ENCODE measurements around the gene SET. TPM values are rescaled to one million over a fixed set of nuclear protein-coding genes. Genes with fewer than 3 reads are reported as not detected.
"Not testable (repeated sequence)": the region's sequence is repeated elsewhere in the genome, so short reads cannot be mapped to it uniquely, and the experiment has no call there.

SET gene
- polyA plus RNA-seq, 4 donors, result 466 to 785 (median 628) TPM

DNA sequence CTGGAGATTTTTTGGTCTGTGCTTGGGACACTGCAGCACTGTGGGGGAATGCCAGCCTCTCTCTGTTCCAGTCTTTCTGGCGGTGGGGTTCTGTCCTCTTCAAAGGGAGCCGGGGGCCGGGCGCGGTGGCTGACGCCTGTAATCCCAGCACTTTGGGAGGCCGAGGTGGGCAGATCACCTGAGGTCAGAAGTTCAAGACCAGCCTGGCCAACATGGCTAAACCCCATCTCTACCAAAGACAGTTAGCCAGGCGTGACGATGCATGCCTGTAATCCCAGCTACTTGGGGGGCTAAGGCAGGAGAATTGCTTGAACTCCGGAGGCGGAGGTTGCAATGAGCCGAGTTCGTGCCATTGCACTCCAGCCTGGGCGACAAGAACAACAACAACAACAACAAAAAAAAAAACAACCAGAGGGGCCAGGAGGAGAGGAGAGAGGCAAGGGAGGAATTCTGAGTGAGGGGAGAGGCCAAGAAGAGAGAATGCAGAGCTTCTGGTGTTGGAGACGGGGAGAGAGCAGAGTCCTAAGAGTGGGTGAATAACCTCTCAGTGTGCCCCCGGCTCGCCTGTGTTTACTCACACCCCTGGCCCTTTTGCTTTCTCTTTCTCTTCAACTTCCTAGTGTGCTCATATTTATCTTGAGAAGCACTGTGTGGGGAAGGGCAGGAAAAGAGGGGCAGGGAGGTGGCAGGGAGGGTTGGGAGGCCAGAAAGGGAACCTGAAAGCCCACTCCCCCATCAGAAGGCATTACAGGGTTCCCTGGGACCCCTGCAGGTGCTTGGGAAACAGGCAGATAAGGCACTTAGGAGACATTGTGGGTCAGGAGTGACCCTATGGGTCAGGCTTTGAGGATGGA, 3.2 kb upstream of the SET start:
- DNase-seq (ENCODE audit: low read depth in 4 of 4, low spot score in 3 of 4), result no peak

DNA sequence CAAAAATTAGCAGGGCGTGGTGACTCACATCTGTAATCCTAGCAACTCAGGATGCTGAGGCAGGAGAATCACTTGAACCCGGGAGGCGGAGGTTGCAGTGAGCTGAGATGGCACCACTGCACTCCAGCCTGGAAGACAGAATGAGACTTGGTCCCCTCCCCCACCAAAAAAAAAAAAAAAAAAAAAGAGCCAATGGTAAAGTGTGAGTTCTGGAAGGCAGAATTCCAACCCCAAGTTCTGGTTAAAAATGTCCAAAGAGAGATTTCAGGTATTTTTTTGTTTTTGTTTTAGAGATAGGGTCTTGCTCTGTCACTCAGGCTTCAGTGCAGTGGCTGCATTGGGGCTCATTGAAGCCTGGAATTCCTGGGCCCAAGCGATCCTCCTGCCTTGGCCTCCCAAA, 1.6 kb upstream of the SET start:
- DNase-seq (ENCODE audit: low read depth in 4 of 4, low spot score in 3 of 4), result no peak

DNA sequence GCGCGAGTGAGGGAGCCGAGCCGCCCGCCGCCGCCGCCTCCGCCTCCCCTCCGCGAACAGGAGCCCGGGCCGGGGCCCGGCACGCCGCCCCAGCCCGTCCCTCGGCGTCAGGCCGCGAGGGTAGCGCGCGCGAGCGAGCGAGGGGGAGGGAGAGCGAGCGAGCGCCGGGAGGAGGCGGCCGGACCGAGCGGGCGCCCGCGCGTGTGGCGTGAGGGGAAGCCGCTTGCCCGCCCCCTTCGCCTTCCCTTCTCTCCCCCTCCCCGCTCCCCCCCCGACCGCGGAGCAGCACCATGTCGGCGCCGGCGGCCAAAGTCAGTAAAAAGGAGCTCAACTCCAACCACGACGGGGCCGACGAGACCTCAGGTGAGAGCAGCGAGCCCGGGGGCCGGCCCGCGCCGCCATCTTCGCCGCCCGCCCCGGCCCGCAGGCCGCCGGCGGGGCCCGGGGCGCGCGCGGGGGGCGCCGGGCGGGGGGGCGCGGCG, 312 bp downstream of the SET start:
- DNase-seq (ENCODE audit: low read depth in 4 of 4, low spot score in 3 of 4), result no peak

DNA sequence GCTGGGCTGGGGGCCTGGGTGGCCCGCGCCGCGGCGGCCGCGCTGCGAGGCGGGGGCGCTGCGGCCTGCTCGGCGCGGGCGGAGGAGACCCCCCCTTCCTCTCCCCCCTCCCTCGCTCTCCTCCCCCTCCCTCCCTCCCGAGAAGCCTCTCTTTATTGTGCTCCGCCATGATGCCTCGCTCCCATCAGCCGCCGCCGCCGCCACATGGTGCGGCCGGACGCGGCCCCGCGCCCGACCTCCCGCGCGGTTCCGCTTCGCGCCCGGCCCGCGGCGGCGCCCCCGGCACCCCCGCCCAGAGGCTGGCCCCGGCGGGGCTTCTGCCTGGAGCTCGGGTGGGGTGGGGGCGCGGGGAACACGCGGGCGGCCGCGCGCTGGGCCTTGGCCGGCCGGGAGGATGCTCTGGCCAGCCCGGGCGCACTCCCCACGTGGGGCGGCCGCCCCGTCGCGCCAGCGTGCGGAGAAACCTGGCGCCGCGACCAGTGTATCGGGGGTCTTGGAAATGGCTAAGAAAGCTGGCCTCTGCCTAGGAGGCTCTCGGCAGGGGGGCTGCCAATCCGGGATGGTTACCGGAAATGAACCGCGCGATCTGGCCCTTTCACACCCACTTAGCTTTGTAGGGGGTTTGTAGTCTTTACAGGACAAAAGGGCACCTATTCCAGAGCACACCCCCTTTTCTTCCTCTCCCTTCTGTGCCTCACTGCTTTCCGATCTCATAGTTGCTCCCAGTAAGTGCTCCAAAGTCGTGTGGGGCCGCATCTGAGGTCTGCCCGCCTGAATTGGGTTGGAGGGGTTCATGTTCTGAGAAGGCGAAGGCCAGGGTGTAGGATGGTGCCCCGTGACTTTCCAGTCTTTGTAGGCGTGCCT, 1.0 kb downstream of the SET start:
- DNase-seq (ENCODE audit: low read depth in 4 of 4, low spot score in 3 of 4), result no peak

DNA sequence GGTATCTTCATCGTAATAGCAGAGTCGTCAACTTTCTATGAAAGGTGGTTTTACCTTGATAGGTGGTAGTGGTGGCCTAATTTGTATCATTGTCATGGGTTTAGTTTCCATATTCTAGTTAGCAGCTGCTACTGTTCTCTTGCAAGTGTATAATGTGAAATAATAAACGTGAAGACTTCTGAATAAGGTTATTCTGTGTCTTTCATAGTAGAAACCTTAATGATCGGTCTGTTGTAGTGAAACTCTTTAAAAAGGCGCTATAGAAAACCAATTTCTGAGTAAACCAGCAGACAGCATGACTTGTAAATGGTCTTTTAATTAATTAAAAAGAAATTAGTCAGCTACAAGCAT, 1.6 kb downstream of the SET start:
- no peak for DNase-seq (ENCODE audit: low read depth in 4 of 4, low spot score in 3 of 4)

DNA sequence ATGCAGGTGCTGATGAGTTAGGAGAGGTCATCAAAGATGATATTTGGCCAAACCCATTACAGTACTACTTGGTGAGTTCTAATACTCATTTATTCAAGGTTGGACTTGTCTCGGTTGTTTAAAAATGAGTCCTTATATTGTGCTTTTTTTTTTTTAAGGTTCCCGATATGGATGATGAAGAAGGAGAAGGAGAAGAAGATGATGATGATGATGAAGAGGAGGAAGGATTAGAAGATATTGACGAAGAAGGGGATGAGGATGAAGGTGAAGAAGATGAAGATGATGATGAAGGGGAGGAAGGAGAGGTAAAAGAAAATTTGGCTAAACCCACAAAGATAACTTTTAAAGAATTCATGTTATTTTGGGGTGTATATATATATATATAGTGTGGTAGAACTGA, 4.7 kb downstream of the SET start:
- DNase-seq (ENCODE audit: low read depth in 4 of 4, low spot score in 3 of 4), result not testable (repeated sequence)

DNA sequence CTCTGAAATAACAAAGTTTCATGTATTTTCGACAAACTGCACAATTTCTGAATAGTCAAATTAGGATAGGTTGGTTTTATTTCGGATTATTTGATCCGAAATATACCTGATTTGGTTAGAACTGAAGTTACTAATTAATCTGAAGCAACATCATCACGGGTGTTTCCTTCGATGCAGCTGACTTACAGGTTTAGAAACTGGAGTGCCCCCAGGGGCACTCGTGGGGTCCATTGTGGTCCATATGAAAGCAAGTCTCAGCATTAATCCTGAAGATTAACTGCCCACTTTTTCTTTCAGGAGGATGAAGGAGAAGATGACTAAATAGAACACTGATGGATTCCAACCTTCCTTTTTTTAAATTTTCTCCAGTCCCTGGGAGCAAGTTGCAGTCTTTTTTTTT, 5.3 kb downstream of the SET start:
- no peak for DNase-seq (ENCODE audit: low read depth in 4 of 4, low spot score in 3 of 4)

DNA sequence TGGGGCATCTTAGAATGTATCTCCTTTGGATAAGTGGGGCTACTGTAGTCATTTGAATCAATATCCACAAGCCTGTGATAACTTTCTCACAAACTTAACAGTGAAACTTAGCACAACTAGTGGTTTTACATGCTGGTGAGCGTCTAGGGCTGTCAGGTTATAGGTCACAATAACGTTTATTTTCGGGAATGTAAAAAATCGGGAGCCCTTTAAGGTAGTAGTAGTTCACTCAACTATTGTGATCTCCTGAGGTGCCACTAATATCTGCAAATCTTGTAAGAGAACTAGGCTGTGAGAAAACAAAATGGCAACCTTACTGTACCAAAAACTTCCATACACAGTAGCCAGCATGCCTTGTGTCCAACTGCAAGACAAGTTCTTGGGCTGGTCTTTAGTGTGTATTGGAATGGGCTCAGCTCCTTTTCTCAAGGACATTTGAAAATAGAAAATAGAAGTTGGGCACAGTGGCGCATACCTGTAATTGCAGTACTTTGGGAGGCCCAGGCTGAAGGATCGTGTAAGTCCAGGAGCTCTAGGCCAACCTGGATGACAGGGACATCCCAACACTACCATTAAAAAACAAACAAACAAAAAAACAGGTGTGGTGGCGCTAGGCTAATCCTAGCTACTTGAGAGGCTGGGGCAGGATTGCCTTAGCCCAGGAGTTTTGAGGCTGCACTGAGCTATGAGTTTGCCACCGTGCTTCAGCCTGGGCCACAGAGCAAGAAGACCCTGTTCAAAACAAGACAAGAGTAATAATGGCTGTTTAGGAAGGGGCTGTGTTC, 8.1 kb downstream of the SET start:
- DNase-seq (ENCODE audit: low read depth in 4 of 4, low spot score in 3 of 4), result no peak

DNA sequence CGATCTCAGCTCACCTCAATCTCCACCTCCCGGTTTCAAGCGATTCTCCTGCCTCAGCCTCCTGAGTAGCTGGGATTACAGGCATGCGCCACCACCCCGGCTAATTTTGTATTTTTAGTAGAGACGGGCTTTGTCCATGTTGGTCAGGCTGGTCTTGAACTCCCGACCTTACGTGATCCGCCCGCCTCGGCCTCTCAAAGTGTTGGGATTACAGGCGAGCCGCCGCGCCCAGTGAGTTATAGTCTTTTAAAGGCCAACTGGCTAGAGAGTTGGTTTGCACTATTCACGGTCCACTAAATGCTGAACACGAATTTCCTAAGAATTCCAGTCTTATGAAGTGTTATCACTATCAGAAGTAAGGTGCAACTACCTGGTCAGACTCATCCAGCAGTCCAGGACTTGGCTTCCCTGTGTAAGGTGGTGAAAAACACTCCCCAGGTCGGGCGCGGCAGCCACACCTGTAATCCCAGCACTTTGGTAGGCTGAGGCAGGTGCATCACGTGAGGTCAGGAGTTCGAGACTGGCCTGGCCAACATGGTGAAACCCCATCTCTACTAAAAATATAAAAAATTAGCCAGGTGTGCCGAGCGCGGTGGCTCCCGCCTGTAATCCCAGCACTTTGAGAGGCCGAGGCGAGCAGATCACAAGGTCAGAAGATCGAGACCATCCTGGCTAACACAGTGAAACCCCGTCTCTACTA, 10.2 kb downstream of the SET start:
- not testable (repeated sequence) for DNase-seq (ENCODE audit: low read depth in 4 of 4, low spot score in 3 of 4)

DNA sequence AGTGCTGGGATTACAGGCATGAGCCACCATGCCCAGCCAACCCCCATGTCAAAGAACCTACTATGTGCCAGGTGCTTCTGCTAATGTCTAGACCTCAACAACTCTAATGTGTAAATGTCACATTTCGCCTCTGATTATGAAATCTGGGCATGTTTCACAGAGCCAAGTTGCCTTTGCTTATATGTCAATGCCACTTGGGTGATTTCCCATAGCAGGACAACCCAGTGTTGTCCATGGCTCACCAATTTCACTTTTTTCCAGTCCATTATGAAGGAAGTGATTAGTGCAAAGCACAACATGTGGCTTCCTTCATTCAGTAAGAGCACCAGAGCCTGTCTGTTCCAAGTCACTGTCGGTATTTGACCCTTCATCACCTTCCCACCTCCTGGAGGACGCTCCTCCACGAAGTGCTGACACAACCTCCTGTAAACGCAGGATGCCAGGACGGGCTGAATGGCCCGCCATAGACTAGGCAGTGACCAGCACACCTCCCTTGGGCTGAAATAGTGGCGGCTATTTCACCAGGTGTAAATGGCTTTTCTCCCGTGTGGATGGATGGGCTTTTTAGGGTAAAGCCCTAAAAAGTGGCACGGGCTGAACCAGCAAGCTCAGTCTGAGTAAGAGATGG, 12.3 kb downstream of the SET start:
- no peak for DNase-seq (ENCODE audit: low read depth in 4 of 4, low spot score in 3 of 4)

DNA sequence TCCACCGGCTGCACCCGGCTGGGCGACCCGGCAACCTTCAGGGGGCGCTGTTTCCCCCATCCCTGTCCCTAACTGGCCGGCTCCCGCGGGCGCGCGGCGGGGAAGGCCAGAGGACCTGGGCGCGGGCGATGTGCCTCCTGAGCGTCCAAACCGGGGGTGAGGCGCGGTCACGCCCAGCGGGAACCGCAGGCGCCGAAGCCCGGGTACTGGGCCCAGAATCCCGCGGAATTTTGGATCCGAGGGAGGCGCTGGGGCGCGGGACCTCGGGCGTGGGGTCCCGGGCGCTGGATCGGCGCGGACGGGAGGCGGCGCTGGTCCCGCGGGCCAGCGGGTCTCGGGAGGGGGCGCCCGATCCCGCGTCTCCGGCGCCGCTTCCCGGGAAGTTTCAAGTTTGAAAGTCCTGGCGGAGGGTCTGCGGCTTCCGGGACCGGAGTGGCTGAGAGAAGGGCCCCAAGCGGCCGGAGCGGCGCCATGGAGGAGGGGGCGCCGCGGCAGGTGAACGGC, 13.5 kb downstream of the SET start, which contains the start of gene PKN3:
Gene PKN3, plus strand, starts transcription at position 59 of the 504 bp plus-strand sequence. Its CDS starts 413 bp downstream, at position 472.
- DNase-seq (ENCODE audit: low read depth in 4 of 4, low spot score in 3 of 4), result peak in 2 of 4 donors; percentile 78 to 79

DNA sequence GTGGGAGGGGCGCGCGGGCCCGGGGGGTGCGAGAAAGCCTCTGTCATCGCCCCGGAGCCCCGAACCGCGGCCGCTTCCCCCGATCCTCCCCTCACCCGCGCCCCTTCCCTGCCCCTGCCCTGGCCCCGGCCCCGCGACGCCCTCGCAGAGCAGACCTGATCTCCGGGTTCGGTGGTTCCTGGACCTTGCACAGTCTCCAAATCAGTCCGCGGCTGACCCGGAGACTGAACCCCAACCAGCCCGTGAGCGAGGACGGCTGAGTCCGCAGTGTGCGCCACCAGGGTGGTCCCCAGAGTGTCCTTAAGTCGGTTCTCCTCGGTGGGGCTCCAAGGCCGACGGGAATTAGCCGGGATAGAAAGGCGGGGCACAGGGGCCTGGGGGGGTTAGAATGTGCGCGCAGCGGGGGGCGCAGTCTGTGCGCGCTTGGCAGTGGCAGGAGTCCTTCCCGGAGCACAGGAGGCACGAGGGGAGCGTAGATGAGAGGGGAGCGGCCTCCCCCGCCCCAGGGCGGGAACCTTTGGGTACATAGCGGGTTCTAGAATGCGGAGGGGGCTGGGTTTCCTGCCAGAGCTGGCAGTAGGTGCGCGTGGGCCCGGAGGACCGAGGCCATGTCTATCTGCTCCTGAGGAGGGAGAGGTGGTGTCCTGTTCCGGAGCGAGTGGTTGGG, 14.1 kb downstream of the SET start:
- no peak for DNase-seq (ENCODE audit: low read depth in 4 of 4, low spot score in 3 of 4)

DNA sequence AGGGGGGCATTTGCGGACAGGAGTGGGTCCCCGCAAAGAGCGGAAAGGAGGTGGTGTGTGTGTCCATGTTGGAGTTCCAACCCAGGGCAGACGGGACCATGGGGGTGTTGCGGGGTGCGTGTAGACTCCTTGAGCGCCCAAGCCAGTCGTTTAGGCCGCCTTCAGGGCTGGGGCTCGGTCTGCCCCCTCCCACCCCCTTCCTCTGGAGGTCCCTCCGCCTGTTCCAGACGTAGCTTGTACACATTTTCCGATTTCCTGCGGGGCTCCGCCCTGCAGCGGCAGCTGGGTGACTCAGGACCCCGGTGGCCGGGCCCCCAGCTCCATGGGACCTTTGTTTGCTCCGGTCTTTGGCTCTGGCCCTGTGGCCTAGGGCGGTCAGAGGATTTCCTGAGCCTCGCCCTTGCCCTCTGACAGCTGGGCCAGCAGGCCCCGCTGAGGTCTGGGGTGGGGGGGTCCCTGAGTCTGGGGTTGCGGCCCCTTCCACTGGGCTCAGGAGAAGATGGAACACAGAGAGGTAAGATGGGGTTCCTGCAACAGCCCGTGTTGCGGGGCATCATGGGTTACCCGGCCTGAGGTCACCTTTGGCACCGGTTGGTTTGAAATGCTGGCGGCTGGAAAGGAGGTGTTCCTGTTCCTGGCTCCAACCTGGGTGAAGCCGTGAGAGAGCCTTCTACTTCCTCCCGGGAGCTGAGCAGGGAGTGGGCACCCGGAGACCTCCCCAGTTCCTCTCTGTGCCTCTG, 14.8 kb downstream of the SET start:
- no peak for DNase-seq (ENCODE audit: low read depth in 4 of 4, low spot score in 3 of 4)

DNA sequence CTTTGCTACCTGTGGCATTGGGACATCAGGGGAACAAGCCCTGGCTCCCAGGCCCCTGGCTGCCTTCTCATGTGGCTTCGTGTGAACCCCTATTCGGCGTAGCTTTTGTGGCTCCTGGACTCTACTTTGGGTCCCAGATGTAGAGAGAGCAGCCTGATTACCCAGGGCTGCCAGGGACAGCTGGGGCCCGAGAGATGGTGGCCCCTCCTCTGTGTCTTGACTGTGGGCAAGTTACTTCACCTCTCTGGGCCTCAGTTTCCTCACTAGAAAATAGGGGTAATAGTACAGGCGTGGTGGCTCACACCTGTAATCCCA, 15.3 kb downstream of the SET start:
- no peak for DNase-seq (ENCODE audit: low read depth in 4 of 4, low spot score in 3 of 4)

DNA sequence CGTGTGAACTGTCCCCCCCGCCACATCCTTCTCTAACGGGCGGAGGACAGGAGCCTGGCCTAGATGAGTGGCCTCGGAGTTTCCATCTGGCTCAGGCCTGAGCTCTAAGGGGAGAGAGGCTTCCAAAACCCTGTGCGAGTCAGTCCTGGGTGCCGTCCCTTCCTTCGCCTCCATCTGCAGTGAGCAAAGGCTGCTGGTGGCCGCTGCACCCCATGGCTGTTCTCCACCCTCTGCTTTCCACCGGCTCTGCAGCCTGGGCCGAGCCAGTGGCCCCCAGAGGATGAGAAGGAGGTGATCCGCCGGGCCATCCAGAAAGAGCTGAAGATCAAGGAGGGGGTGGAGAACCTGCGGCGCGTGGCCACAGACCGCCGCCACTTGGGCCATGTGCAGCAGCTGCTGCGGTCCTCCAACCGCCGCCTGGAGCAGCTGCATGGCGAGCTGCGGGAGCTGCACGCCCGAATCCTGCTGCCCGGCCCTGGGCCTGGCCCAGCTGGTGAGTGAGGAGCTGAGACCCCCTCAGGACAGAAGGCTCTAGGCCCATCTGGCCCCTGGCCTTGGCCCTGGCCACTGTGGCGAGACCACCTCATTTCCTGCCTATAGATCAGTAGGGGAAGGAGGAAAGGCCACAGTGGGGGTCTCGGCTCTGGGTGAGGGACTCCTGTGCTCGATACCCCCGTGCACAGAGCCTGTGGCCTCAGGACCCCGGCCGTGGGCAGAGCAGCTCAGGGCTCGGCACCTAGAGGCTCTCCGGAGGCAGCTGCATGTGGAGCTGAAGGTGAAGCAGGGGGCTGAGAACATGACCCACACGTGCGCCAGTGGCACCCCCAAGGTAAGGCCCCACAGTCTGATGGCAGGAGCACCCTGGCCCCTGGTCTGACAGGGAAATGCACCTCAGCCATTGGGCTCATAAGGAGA, 16.3 kb downstream of the SET start:
- no peak for DNase-seq (ENCODE audit: low read depth in 4 of 4, low spot score in 3 of 4)

DNA sequence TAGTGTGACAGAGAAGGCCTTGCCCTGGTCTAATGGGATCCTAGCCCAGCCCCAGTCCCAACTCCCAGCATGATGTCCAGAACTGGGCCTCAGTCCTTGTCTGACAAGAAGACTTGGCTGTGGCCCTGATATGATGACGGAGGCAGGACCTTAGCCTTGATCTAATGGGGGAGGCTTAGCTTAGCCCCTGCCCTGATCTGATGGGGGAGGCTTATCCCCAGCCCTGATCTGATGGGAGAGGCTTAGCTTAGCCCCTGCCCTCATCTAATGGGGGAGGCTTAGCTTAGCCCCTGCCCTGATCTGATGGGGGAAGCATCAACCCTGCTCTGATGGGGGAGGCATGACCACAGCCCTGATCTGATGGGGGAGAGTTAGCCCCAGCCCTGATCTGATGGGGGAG, 17.0 kb downstream of the SET start:
- no peak for DNase-seq (ENCODE audit: low read depth in 4 of 4, low spot score in 3 of 4)

DNA sequence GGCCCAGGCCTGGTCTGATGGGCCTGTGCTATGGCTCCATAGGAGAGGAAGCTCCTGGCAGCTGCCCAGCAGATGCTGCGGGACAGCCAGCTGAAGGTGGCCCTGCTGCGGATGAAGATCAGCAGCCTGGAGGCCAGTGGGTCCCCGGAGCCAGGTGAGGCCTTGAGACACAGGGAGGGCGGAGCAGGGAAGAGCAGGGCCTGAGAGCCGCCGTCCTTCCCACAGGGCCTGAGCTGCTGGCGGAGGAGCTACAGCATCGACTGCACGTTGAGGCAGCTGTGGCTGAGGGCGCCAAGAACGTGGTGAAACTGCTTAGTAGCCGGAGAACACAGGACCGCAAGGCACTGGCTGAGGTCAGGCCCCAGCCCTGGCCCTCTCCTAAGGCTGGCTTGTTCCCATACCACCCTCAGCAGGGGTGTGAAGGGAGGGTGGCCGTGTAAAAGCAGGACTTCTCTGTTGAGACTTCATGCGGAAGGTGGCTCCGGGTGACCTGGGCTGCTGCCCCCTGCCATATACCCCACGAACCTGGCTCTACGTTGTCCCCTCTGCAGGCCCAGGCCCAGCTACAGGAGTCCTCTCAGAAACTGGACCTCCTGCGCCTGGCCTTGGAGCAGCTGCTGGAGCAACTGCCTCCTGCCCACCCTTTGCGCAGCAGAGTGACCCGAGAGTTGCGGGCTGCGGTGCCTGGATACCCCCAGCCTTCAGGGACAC, 17.8 kb downstream of the SET start:
- DNase-seq (ENCODE audit: low read depth in 4 of 4, low spot score in 3 of 4), result no peak

All from left renal pelvis (tissue), 4 donors.